Measurements from ENCODE around the gene BIRC7. TPM values are rescaled to one million over a fixed set of nuclear protein-coding genes. Genes with fewer than 3 reads are reported as not detected.
"Not testable (repeated sequence)": the region's sequence is repeated elsewhere in the genome, so short reads cannot be mapped to it uniquely, and the experiment has no call there.

The BIRC7 gene
- total RNA-seq, 1 donor from 2014 or later = 0.35 TPM

DNA sequence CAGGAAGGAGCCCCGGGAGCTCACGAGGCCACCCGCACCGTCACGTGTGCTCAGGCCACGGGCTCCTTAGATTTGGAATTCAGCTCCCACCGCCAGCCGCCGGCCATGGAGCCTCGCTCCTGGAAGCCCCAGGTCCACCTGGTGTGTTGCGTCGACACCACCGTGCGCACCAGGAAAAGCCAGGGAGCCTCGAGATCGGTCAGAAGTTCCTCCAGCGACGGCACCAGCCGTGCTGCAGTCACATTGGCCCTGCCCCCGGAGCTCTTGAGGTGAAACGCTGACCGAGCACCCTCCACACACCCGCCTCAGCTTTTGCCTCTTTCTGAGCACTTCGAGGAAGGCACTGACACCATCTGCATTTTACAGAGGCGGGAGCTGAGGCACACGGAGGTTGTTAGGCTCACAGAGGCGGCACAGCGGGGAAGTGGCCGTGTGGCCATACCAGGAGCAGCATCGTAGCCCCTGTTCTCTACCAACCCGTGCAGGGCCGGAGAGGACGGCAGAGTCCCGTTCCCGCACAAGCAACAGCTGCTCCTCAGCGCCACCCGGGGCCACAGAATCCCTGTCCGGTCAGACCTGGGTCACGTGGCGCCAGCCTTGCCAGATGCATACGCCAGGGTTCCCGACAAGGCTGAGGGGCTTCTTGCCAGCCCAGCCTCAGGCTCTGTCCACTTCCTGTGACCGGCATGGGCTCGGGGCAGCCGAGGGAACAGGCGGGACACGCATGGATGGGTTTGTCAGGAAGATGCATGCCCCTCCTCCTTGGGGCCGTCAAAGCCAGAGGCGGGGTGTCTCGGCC, 11.0 kb downstream of the BIRC7 start:
- no peak for DNase-seq (ENCODE audit: low spot score)

DNA sequence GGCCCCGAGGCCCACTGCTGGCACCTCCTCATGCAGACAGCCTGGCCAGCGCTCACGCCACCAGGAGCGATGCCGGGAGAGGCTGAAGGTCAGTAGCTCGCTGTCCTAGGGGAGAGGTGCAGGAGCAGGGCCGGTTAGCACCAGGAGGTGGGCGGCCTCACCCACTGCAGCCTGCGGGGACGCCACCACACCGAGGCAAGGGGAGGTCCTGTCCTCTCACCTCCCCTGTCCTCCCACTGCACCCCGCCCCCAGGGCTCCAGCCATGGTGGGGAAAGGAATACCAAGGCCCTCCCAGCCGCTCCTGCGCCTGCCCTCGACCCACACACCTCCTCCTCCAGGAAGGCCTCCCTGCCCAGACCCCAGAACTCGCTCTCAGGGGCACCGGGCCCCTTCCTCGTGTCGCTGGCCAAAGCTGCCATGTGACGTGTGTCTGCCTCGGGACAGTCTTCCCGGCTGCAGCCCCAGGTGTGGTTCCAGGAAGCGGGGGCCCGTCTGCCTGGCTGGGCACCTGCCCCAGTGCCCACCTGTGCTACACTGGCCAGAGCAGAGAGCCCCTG, 12.0 kb downstream of the BIRC7 start:
- DNase-seq (ENCODE audit: low spot score) = no peak

DNA sequence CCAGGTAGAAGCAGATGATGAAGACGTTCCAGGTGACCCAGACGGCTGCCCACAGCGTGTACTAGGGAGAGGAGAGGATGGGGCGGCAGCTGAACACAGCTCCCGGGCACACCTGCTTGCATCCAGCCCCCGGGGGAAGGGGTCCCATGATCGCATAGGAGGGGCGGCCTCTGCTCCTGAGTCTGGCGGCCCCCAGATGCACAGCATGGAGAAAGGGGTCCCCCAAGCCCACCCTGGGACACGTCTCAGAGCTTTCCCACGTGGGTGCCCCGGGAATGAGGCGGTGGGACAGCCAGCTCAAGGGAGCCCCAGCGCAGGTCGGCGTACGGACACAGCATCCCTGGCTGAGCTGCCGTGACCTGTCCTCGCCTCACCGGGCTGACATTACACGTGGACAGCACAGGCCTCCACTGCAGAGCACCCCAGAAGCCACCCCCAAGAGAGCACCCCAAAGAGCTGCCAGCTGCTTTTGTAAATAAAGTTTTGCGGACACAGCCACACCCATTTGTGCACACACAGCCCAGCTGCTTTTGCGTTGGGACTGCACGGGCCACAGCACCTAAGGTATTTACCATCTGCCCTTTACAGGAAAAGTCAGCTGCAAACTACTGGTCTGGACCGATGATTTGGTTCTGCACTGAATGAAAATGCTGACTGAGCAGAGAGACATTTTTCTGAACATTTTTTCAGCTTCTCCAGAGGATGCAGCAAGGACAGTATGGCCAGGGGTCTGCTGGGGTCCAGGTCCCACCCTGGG, 13.3 kb downstream of the BIRC7 start:
- no peak for DNase-seq (ENCODE audit: low spot score)

DNA sequence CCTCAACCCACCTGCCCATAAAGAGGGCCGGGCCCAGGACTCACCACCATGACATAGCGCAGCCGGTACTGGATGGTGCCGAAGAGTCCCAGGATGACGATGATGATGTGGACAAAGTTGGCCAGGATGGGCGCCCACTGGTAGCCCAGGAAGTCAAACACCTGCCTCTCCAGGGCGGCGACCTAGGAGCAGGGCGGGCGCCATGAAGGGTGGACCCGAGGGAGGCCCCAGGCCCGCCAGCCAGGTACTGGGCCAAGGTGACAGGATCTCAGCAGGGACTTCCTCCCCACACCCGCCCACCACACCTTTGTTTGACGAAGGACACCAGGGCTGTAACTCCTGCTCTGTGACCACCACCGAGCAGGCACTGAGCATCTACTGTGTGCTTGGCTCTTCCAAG, 14.2 kb downstream of the BIRC7 start:
- no peak for DNase-seq (ENCODE audit: low spot score)

DNA sequence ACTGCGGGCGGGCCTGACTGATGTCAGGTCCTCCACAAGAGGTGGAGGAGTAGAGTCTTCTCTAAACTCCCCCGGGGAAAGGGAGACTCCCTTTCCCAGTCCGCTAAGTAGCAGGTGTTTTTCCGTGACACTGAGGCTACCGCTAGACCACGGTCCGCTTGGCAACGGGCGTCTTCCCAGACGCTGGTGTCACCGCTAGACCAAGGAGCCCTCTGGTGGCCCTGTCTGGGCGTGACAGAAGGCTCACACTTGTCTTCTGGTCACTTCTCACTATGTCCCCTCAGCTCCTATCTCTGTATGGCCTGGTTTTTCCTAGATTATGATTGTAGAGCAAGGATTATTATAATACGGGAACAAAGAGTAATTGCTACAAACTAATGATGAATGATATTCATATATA, 15.6 kb downstream of the BIRC7 start:
- not testable (repeated sequence) for DNase-seq (ENCODE audit: low spot score)

DNA sequence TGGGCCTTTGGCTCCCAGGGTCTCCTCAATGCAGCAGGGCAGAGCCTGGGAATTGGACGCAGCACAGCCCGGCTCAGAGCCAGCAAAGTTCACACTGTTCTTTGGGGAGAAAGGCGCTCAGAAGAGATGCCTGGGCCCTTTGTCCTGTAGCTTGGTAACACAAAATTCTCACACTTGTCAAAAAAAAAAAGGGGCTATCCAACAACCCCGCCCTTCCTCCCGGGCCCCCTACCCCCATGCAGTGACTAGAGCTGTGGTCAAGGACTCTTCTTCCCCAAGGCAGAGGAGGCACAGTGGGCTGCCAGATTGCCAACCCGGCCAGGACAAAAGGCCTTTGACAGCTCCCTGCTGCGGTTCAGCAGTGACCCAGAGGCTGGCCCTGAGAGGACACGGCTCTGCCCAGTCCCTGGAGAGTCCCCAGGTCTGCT, 16.6 kb downstream of the BIRC7 start:
- DNase-seq (ENCODE audit: low spot score) = no peak

DNA sequence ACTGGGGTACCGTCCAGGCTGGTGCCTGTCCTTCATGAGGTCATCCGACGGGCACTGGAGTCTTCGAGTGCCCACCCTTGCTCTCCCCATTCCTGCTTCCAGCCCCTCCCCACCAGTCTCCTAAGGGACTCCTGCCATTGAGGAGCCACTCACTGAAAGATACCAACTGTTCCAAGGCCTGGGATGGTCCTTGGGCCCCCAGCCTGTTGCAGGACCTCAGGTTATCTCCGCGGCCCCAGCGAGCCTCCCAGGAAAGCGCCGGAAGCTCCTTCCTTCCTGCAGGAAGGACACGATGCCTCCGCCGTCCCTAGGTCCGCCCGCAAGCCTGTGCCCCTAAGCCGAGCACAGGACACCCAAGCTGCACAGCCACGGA, 17.3 kb downstream of the BIRC7 start:
- DNase-seq (ENCODE audit: low spot score) = no peak

DNA sequence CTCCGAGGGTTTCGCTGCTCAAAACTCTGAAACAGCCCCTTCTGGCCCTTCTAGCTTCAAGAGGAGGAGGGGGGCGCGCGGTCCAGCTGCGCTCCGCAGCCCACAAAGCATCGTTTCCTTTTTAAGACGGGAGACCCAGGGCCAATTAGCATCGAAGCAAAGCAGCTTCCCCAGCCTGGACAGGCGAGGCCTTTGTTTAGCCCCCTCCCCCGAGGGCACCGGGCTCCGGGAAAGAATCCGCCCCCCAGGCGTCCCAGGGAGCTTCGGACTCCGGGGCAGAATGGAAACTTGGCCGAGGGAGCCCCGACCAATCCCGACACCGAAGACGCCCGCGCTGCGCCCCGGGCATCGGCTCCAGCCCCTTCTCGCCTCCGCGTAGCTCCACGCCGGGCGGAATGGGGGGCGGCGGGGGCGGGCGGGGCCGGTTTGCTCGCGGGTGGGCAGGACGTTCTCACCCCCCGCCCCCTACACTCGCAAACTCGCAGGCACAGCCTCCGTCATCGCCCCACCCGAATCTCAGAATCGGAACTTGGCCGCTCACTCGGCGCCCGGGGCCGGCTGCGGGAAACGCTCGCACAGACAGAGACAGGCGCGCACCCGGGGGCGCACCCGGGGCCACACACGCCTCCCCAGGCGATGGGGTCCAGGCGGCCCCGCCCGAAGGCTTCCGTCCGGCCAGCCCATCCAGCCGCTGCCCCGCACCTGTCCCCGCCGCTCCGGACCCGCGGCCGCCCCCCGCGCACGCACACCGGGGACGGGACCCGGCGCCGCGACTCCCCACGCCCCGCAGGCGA, 17.9 kb downstream of the BIRC7 start:
- no peak for DNase-seq (ENCODE audit: low spot score)

DNA sequence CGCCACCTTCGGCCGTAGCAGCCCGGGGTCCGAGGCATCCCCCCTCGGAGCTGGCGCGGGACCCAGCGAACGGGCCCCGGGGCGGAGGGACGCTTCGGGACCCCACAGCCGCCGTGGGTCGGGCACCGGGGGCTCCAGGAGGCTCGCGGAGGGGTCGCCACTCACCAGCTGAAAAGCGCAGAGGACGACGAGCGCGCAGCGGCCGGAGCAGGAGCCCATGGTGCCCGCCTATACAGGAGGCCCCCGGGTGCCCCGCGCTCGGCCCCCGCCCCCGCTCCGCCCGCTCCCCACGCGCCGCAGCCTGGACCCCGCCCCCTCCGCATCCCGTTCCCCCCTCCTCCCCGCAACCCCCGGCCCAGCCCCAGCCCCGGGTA, 18.5 kb downstream of the BIRC7 start, which contains the start of gene NKAIN4:
NKAIN4 (minus strand) TSS at position 232 of the 374 bp plus-strand sequence; CDS start at position 219, 13 bp downstream.
- DNase-seq (ENCODE audit: low spot score) = no peak

DNA sequence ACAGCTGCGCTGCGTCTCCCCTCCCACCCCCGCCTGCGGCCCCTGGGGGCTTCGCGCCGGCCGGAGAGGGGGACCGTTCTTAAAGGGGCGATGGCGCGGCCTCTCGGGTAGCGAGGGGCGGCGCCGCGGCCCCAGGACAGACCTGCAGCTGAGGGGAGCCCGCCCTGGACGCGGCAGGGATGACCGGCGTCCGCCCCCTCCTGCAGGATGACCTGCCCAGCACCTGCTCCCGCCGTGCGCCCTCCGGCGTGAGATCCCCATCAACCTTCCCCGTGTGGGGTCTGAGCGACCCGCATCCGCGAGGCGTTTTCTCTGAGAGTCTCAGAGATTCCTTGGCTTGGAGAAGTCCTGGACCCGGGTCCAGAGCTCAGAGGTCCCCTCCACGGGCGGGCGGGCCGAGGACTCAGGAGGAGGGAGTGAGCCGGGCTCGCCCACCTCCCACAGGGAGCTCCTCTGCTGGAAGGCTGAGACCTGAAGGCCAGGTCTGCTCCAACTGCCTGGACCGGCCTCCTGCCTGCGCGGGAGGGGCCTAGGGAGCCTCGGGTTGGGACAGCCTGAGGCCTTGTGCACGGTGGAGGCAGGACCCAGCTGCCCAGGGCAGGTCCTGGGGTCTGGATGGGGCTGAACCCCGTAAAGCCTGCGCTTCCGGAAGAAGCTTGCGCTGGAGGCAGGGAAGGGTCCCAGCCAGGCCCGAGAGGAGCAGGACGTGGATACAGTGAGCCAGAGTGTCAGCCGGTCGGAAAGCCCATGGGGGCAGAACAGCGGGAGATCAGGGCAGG, 19.1 kb downstream of the BIRC7 start:
- DNase-seq (ENCODE audit: low spot score) = no peak

DNA sequence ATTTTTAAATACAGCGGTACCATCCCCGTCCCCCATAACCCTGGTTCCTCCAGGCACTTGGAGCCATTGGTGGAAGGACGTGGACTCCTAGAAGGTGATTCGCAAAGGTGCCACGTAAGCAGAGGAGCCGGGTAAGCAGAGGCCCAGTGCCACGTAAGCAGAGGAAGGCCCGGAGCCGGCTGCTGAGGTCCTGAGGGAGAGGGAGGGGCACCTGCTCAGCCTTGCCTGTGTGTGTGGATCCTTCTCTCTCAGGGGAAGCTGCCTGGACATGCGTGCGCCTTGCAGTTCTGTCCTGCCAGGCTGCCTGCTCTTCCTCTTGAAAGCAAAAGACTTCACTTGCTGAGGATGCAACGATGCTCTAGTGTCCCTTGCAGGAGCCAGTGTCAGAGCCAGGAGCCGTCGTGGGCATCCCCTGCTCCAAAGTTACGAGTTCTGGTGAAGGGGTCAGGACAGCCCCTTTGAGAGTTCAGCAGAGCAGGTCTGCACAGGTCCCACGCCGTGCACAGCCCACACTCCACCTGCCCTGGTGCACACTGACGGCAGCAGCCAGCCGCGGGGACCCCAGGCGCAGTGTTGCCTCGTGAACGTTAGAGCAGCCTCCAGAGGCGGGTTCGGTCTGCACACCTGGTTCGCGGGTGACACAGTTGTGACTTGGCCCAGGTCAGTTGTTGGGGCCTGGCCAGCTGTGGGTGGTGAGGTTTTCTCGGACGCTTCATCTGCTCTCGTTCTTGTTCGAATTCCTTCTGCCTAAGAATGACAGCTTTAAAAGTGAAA, 20.4 kb downstream of the BIRC7 start:
- DNase-seq (ENCODE audit: low spot score) = no peak

DNA sequence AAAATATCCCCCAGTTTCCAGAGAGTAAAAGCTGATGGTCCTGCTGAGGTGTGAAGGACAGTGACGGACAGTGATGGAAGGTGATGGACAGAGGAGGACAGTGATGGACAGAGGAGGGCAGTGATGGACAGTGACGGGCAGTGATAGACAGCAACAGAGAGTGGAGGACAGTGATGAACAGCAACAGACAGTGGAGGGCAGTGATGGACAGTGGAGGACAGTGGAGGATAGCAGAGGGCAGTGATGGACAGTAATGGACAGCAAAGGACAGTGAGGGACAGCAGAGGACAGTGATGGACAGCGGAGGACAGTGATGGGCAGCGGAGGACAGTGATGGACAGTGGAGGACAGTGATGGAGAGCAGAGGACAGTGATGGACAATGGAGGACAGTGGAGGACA, 21.2 kb downstream of the BIRC7 start:
- DNase-seq (ENCODE audit: low spot score) = no peak

DNA sequence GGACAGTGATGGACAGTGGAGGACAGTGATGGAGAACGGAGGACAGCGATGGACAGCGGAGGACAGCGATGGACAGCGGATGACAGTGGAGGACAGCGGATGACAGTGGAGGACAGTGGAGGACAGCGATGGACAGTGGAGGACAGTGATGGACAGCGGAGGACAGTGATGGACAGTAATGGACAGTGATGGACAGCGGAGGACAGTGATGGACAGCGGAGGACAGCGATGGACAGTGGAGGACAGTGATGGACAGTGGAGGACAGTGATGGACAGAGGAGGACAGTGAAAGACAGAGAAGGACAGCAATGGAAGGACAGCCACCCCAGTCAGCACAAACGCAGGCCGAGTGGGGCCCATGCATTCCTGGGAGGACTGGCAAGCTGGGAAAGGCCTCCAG, 21.9 kb downstream of the BIRC7 start:
- DNase-seq (ENCODE audit: low spot score) = no peak

DNA sequence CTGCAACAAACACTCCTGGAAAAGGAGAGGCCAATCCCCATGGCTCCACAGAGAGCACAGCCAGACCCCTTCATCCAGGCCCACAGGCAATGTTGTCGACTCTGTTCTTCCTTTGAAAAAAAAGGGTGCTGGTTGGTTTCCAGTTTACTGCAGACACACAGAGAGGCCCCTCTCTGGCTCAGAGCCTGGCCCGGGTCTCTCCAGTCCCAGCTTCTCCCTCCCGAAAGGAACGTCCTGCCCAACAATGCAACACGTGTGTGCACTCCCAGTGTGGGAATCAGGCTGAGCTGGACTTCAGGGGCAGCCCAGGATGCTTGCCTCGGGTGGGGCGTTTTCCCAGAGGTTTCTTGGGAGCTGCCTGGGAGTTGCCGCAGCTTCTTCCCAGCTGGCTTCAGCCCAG, 23.1 kb downstream of the BIRC7 start:
- DNase-seq (ENCODE audit: low spot score) = no peak

DNA sequence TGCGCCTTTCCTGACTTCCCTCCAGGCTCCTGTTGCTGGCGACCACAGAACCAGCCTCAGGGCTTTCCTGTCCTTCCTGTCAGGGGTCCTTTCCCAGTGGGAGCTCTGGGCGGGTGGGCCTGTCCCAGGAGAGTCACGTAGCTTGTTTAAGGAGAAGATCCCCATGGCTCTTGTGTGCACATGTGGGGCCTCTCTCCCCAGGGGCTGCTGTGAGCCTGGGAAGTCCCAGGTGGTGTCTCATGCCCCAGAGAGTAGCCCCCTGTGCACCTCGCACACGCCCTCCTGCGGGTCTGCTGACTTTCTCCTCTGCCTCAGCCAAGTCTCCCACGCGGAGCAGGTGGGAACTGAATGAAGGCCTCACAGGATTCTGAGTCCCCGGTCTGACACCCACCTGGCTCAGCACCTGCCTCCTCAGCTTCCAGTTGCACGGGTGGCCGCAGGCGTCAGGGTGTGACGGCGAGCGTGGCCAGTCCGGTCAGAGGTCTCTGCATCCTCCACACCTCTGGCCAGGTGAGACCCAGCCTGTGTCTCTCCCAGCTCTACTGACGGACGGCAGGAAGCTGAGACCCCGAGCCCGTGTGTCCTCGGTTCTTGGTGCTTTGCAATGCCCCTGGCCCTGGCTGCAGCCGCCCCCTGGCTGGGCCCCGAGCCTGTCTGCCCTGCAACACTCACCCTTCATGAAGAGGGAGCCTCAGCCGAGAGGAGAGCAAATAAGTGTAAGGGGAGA, 24.2 kb downstream of the BIRC7 start:
- DNase-seq (ENCODE audit: low spot score) = no peak

DNA sequence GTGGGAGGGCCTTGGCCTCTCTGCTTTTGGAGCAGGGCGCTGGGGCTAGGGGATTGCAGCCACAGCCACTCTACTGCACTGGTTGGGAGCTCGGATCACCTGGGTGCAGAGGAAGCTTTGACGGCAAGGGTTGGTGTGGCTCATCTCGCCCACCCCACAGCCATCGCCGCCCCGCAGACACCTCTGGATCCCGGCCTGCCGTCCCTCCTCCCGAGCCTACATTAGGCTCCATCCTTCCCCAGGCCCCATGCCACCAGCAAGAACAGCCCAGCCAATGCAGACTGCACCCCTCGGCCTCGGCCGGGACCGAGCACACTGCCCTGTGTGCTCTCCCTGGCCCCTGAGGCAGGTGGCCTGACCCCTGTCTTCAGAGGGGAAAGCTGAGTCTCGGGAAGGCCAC, 24.8 kb downstream of the BIRC7 start:
- DNase-seq (ENCODE audit: low spot score) = no peak

DNA sequence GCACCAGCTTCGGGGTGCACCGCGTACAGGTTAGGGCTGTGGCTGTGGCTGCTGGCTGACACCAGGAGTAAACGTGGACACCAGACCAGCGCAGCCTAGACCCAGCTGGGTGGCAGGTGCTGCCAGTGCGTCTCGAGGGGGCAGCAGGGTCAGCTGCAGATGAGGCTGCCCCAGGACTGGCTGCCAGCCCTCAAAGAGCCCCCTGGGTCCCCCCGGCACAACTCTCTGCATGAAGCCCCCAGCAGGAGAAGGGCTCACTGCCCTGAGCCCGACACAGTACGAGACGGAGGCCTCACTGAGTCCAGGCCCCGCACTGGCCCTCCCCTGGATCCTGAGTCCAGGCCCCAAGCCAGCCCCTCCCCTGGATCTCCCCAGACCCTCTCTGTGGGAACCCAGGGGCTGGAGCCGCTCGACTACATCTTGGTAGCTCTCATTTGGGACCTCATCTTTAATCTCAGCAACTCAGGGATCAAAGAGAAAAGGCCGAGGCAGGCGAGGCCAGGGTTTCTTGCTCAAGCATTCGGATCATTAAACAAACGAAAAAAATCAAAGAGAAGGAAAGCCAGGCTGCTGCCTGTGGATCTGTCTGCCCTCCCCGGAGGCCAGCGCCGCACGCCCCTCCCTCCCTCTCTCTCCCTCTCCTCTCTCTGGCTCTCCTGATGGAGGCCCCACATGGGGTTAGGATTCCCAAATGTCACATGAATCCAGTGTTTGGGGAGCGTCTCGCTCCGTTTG, 25.5 kb downstream of the BIRC7 start:
- no peak for DNase-seq (ENCODE audit: low spot score)

DNA sequence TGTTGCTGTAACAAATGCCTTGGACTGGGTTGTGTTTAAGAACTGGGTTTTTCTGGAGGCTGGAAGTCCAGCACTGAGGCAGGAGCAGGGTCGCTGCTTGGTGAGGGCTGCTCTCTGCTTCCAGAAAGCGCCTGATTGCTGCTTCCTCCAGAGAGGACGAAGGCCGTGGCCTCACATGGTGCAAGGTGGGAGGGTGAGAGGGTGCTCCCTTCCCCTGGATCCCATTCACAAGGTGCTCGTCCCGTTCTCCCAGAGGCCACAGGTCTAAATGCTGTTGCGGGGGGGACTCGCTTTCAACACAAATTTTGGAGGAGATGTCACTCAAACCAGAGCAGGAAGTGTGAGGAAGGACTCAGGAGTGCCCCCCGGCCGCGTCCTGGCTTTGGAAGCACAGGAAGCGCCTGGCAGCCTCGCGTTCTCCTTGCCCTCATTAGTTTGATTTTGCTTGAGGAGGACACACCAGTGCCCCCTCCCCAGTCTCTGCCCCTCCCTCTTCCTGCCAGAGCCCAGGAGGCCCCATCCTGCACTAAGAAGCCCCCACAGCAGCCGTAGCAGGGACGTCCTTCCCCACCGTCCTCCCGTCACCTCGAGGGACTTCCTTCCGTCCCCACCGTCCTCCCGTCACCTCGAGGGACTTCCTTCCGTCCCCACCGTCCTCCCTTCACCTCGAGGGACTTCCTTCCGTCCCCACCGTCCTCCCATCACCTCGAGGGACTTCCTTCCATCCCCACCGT, 26.3 kb downstream of the BIRC7 start:
- DNase-seq (ENCODE audit: low spot score) = no peak

All from mesenteric fat pad (tissue), 1 donor.